Measurements from ENCODE around the gene RMND5B.

The RMND5B gene

GRCh38 chr5:178113141-178113787, 17.6 kb upstream of the RMND5B start, which contains the start of gene N4BP3:
Gene N4BP3, plus strand, starts transcription at chr5:178113532. Its CDS starts 6,052 bp downstream, at chr5:178119584.
- in situ Hi-C loops (cut with MboI; ENCODE audit: low pct_unique_long_range_greater_than_20kb, low sequenced_read_pairs): no loop called here
- DNase-seq: peak; percentile 81

DNA sequence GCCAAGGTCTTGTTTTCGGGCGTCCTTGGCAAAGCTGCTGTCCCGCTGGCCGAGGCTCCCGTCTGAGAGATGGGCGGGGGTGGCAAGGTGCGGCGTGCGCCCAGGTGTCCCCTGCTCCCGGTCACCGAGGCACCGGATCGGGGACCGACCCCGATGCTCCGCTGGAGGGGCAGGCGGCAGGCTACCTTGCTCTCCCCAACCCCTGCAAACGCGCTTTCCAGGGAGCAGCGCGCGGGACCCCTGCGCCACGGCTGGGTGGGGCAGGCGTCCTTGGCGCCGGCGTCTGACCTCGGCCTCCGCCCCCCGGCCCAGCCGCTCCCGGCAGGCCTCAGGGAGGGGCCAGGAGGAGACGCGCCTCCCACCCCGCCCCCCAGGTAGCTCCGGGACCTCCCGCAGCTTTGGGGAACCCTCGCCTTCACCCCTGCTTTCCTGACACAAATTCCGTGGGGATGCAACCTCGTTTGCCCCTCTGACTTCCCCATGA, 16.9 kb upstream of the RMND5B start:
- in situ Hi-C loops (cut with MboI; ENCODE audit: low pct_unique_long_range_greater_than_20kb, low sequenced_read_pairs): no loop called here
- no peak for DNase-seq

DNA sequence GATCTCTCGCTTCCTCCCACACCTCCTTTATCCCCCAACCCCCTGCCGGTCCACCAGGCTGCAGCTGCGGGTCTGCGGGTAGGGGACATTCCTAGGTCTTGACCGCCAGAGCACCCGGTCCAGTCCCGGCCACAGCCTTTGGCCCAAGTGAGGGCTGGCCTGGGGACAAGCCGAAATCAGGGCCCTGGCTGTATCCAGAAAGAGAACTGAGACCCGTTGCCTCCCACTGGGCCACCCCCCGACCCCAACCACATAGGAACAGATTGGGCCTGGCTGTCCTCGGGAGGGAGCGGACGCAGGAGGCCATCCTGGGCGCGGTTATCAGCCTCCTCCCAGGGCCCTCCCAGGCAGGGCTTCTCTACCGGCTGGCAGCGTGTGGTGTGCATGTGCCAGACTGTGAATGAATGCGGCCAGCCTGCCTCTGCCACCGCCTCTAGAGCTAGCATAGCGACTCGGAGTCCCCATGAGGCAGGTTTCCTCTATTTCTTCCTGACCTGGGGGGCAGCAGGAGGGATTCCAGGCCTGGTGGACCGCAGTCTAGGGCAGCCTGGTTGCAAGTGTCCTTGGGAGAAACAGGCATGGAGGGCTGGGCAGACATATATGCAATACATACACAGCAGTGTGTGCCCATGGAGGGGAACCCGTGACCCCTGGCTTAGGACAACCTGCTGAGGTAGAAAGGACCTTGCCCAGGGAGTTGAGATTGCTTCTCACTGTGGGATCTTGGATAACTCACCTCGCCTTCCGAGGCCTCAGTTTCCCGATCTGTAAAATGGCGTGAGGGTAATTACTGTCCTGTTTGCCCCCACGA, 16.3 kb upstream of the RMND5B start:
- no peak for DNase-seq
- in situ Hi-C loops (cut with MboI; ENCODE audit: low pct_unique_long_range_greater_than_20kb, low sequenced_read_pairs): no loop called here

DNA sequence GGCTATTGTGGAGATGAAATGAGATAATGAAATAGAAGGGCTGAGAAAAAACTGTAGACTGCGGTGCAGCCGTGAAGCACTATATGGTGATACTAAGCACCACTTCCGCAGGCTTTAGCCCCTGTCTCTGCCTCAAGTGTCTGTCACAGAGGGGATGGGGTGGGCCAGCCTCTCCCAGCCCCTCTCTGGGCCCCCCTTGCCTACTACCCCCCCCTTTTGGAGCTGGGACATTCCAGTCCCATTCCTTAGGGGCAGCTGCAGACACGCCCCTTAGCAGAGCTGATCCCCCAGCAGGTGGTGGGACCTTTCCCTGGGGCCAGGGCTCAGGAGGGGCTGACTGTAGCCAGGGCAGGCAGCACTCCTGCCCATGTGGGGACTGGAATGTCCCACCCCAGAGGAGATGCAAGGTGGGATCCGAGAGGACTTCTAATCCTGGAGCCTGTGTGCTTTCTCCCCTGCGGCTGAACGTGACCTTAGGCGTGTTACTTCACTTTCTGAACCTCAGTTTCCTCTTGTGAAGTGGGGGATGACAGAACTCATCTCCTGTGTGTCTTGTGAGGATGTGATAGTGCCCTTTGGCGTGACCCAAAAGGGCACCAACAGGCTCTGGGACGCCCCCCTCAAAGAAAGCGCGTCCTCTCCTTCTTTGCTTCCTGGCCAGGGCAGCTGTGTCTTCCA, 15.5 kb upstream of the RMND5B start:
- in situ Hi-C loops (cut with MboI; ENCODE audit: low pct_unique_long_range_greater_than_20kb, low sequenced_read_pairs): no loop called here
- no peak for DNase-seq

- no peak for DNase-seq
- in situ Hi-C loops (cut with MboI; ENCODE audit: low pct_unique_long_range_greater_than_20kb, low sequenced_read_pairs): no loop called here
Observed at GRCh38 chr5:178115814-178116142, 15.0 kb upstream of the RMND5B start.

- peak; percentile 63 for DNase-seq
- in situ Hi-C loops (cut with MboI; ENCODE audit: low pct_unique_long_range_greater_than_20kb, low sequenced_read_pairs): no loop called here
Observed at GRCh38 chr5:178116143-178116885, 14.5 kb upstream of the RMND5B start.

GRCh38 chr5:178117923-178118701, 12.7 kb upstream of the RMND5B start:
- peak; percentile 68 for DNase-seq
- in situ Hi-C loops (cut with MboI; ENCODE audit: low pct_unique_long_range_greater_than_20kb, low sequenced_read_pairs): no loop called here

DNA sequence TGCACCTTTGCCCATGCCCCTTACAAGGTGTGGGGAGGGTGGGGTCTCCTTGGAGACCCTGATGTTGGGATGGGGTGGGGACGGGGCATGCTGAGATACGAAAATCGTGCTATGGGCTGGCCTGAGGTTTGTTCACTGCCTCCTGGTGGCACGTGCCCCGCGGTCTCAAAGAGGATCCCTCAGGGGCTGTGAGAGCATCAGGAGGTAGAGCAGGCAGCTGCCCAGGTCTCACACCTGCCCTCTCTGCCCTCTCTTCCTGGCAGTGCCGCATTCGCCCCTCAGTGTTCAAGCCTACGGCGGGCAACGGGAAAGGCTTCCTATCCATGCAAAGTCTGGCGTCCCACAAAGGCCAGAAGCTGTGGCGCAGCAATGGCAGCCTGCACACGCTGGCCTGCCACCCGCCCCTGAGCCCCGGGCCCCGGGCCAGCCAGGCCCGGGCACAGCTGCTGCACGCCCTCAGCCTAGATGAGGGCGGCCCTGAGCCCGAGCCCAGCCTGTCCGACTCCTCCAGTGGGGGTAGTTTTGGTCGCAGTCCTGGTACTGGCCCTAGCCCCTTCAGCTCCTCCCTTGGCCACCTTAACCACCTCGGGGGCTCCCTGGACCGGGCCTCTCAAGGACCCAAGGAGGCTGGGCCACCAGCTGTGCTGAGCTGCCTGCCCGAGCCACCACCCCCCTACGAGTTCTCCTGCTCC, 10.8 kb upstream of the RMND5B start:
- DNase-seq: no peak
- in situ Hi-C loops (cut with MboI; ENCODE audit: low pct_unique_long_range_greater_than_20kb, low sequenced_read_pairs): no loop called here

DNA sequence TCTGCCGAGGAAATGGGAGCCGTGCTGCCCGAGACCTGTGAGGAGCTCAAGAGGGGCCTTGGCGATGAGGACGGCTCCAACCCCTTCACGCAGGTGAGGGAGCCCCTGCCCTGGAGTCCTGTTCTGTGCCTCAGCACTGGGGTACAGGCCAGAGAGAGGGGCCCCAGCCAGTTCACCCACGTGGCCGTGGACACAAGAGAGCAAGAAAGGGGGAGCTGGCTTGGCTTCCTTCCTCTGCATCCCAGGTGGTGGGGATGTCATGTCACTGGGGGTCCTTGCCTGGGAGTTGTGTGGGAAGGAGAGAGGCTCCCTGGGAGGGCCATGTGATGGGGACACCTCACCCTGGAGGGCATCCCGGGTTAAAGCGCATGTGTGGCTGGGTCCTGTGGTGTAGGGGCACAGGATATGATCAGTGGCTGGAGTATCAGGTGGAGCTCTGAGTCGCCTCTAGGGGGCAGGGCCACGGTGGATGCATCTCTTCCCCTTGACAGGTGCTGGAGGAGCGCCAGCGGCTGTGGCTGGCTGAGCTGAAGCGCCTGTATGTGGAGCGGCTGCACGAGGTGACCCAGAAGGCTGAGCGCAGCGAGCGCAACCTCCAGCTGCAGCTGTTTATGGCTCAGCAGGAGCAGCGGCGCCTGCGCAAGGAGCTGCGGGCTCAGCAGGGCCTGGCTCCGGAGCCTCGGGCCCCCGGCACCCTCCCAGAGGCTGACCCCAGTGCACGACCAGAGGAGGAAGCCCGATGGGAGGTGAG, 10.0 kb upstream of the RMND5B start:
- in situ Hi-C loops (cut with MboI; ENCODE audit: low pct_unique_long_range_greater_than_20kb, low sequenced_read_pairs): no loop called here
- peak; percentile 93 for DNase-seq

DNA sequence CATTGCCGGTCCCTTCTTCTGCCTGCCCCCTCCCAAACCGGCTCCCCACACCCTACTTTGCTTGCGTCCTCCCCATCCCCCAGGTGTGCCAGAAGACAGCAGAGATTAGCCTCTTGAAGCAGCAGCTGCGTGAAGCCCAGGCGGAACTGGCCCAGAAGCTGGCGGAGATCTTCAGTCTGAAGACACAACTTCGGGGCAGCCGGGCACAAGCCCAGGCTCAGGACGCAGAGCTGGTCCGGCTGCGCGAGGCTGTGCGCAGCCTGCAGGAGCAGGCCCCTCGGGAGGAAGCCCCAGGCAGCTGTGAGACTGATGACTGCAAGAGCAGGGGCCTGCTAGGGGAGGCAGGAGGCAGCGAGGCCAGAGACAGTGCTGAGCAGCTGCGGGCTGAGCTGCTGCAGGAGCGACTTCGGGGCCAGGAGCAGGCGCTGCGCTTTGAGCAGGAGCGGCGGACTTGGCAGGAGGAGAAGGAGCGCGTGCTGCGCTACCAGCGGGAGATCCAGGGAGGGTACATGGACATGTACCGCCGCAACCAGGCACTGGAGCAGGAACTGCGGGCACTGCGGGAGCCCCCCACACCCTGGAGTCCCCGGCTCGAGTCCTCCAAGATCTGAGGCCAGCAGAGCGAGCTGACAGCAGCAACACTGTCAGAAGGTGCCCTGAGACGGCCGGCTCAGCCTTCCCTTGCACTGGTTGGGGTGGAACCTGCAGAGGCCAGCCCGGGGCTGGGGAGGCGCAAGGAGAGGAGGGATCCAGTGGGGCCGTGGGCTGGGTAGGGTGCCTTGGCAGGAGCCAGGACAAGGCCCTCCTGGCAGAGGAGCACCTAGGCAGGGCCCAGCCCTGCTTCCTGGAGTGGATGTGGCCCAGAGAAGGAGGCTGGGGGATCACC, 9.2 kb upstream of the RMND5B start:
- DNase-seq: no peak
- in situ Hi-C loops (cut with MboI; ENCODE audit: low pct_unique_long_range_greater_than_20kb, low sequenced_read_pairs): no loop called here

DNA sequence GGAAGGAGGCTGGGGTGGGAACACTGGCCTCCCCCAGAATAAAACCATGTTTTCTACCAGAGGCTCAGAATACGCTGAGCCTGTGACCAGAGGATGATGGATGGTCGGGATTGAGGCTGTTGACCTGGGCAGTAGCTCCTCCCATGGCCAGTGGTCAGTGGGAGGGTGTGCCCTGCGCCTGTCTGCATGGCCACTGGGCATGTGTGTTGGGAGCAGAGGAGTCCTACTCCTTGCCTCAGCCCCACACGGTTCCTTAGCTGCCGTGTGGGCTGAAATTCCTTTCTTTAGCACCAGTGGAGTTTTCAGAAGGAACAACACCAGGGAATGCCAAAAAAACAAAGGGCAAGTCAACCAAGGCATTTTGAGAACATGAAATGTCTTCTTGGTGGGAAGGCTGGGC, 8.5 kb upstream of the RMND5B start:
- in situ Hi-C loops (cut with MboI; ENCODE audit: low pct_unique_long_range_greater_than_20kb, low sequenced_read_pairs): no loop called here
- no peak for DNase-seq

GRCh38 chr5:178123094-178123965, 7.5 kb upstream of the RMND5B start:
- no peak for DNase-seq
- in situ Hi-C loops (cut with MboI; ENCODE audit: low pct_unique_long_range_greater_than_20kb, low sequenced_read_pairs): no loop called here

DNA sequence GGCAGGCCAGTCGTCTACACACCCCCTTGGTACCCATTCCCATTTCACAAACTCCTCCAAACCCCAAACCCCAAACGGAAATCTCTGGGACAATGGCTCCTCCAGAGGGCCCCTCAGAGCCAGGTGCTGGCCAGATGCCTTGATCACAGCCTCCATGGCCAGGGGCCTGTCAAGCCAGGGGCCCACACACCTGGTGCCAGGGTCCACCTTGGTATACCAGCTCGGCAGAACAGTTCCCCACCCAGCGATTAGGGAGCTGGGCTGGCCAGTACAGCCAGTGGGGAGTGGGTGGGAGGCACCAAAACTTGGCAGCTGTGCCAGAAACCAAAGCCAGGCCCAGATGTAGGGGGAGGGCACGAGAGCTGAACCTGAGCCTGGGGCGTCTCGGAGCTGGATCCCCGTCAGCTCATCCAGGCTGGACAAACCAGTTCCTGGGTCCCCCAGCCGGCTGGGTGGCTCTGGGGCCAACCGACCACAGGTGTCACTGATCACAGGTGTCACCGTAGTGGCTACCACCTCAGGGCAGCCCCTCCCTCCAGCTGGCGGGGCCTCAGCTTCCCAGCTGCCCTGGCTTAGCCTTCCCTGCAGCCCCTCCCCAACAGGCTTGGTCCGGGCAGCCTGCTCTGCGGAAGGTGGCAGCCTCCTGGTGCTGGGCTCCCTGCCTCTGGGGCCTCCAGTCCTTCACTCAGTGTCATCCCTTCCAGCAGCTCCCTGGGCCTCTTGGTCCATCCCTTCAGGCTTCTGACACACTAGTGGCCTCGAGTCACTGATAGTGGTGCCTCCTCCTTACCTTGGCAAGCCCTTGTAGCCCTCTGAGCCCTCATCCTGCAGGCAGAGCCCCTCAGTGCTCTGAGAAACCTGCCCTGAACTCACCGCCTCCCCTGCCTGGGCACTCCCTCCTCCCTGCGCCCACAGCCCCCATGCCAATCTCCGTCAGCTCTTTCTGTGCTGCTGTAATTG, 6.6 kb upstream of the RMND5B start:
- in situ Hi-C loops (cut with MboI; ENCODE audit: low pct_unique_long_range_greater_than_20kb, low sequenced_read_pairs): no loop called here

GRCh38 chr5:178125253-178125906, 5.4 kb upstream of the RMND5B start:
- DNase-seq: no peak
- in situ Hi-C loops (cut with MboI; ENCODE audit: low pct_unique_long_range_greater_than_20kb, low sequenced_read_pairs): no loop called here

More for the DNA sequence above, 6.6 kb upstream of the RMND5B start:
- no peak for DNase-seq
